H1 (cell line): ENCODE results near the gene PBX2. TPM values are rescaled to one million over a fixed set of nuclear protein-coding genes. Genes with fewer than 3 reads are reported as not detected.

Source experiments
- CTCF ChIA-PET: fragments of 300-600 bp; sonication (Branson Sonifier 250); formaldehyde crosslinking; loops from one replicate; lab custom pipeline; 2021; ENCODE audit not compliant: partially characterized antibody; lab: Charles Lee
- POLR2A ChIA-PET: fragments of 300-600 bp; sonication (Branson Sonifier 250); formaldehyde crosslinking; loops from one replicate; lab custom pipeline; 2021; ENCODE audit warnings: inconsistent platforms; ENCODE audit not compliant: partially characterized antibody; lab: Charles Lee
- DNase-seq, 2 experiments: peaks; one replicate each; pipeline versions ENCODE4 v3.0.0 to v3.0.0-alpha.2; 2010 to 2022; ENCODE audit warnings: low spot score in 2 of 2, low read depth in 1 of 2, mixed read lengths in 1 of 2
- FAIRE-seq: peaks from 2 replicates; lab custom pipeline; 2011; peaks lifted over from hg19 to GRCh38; lab: Jason Lieb, UNC
- H2AFZ ChIP-seq: 2 replicates; pipeline ENCODE4 v1.8.1; 2012; ENCODE audit warnings: low read length, inconsistent platforms
- H2AK5ac ChIP-seq: 2 replicates; pipeline ENCODE4 v1.6.1; 2013; ENCODE audit warnings: low read depth, low read length
- H2BK120ac ChIP-seq: replicated peaks from 2 replicates; pipeline ENCODE3; 2013; ENCODE audit warnings: low read depth, low read length, inconsistent platforms
- H2BK12ac ChIP-seq: 2 replicates; pipeline ENCODE4 v1.6.1; 2013; ENCODE audit warnings: low read depth, low read length
- H2BK15ac ChIP-seq: 2 replicates; pipeline ENCODE4 v1.6.1; 2013; ENCODE audit warnings: low read length
- H2BK20ac ChIP-seq: 2 replicates; pipeline ENCODE4 v1.6.1; 2013; ENCODE audit warnings: low read length
- H2BK5ac ChIP-seq: 2 replicates; pipeline ENCODE4 v1.6.1; 2013; ENCODE audit warnings: low read depth, low read length
- H3K14ac ChIP-seq: 2 replicates; pipeline ENCODE4 v1.6.1; 2013; ENCODE audit warnings: inconsistent platforms; ENCODE audit not compliant: insufficient read length
- H3K18ac ChIP-seq: 2 replicates; pipeline ENCODE4 v1.6.1; 2013; ENCODE audit warnings: low read length; ENCODE audit errors: extremely low read depth
- H3K23ac ChIP-seq: 2 replicates; pipeline ENCODE4 v1.6.1; 2013; ENCODE audit warnings: inconsistent platforms; ENCODE audit not compliant: insufficient read length
- H3K23me2 ChIP-seq: 2 replicates; pipeline ENCODE4 v1.6.1; 2013; ENCODE audit warnings: low read depth, low read length
- H3K27ac ChIP-seq: 2 replicates; pipeline ENCODE4 v1.6.1; 2011; ENCODE audit warnings: low read depth, low read length, inconsistent platforms
- H3K27me3 ChIP-seq, 4 experiments: replicated peaks in 1 of 4; 1 replicate in 1 of 4; 2 replicates in 3 of 4; pipeline versions ENCODE4 v1.6.1 to v1.8.1; 2011 to 2013; ENCODE audit warnings: low read length in 3 of 4, mild to moderate bottlenecking in 3 of 4, inconsistent platforms in 2 of 4, mixed read lengths in 2 of 4, moderate library complexity in 1 of 4; ENCODE audit not compliant: control insufficient read depth in 3 of 4, insufficient read depth in 3 of 4; ENCODE audit errors: extremely low read depth in 1 of 4
- H3K36me3 ChIP-seq, 4 experiments: 2 replicates each; pipeline versions ENCODE4 v1.6.1 to v1.8.1; 2011 to 2013; ENCODE audit warnings: mild to moderate bottlenecking in 4 of 4, low read length in 3 of 4, moderate library complexity in 2 of 4, control low read depth in 1 of 4, inconsistent platforms in 1 of 4; ENCODE audit not compliant: insufficient read depth in 4 of 4, control insufficient read depth in 2 of 4
- H3K4ac ChIP-seq: replicated peaks from 2 replicates; pipeline ENCODE3; 2013; ENCODE audit warnings: low read length, low read depth, mixed read lengths, inconsistent platforms; ENCODE audit not compliant: insufficient read length
- H3K4me1 ChIP-seq, 4 experiments: replicated peaks in 1 of 4; 1 replicate in 1 of 4; 2 replicates in 3 of 4; pipeline versions ENCODE4 v1.6.1 to v1.8.1; 2011 to 2013; ENCODE audit warnings: low read length in 3 of 4, inconsistent platforms in 2 of 4, mixed read lengths in 1 of 4; ENCODE audit not compliant: insufficient read depth in 4 of 4, control insufficient read depth in 3 of 4
- H3K4me2 ChIP-seq, 2 experiments: 2 replicates each; pipeline versions ENCODE4 v1.6.1 to v1.8.1; 2011 to 2013; ENCODE audit warnings: low read depth in 2 of 2, low read length in 2 of 2, control low read depth in 1 of 2, inconsistent platforms in 1 of 2, mild to moderate bottlenecking in 1 of 2; ENCODE audit not compliant: insufficient read depth in 1 of 2
- H3K4me3 ChIP-seq, 4 experiments: fragments of 200-600, 300-600 bp in 1 of 4; sonication (generic), shearing (Covaris generic), sonication (Bioruptor Twin) in 1 of 4; 2 replicates each; pipeline versions ENCODE4 v1.5.1 to v1.8.1; 2011 to 2016; ENCODE audit warnings: low read length in 4 of 4, low read depth in 3 of 4, control low read depth in 2 of 4, inconsistent platforms in 2 of 4, mild to moderate bottlenecking in 2 of 4, mixed read lengths in 1 of 4, moderate library complexity in 1 of 4; ENCODE audit not compliant: insufficient read depth in 2 of 4; ENCODE audit errors: extremely low read depth in 1 of 4
- H3K56ac ChIP-seq: replicated peaks from 2 replicates; pipeline ENCODE3; 2013; ENCODE audit warnings: low read depth, mild to moderate bottlenecking, mixed read lengths, low read length, inconsistent platforms; ENCODE audit not compliant: insufficient read length
- H3K79me1 ChIP-seq: 2 replicates; pipeline ENCODE4 v1.6.1; 2013; ENCODE audit warnings: low read depth, low read length, control low read depth
- H3K79me2 ChIP-seq, 2 experiments: 2 replicates each; pipeline versions ENCODE4 v1.6.1 to v1.8.1; 2012 to 2013; ENCODE audit warnings: low read length in 2 of 2, mild to moderate bottlenecking in 2 of 2, inconsistent platforms in 1 of 2; ENCODE audit not compliant: insufficient read depth in 2 of 2, control insufficient read depth in 1 of 2
- H3K9ac ChIP-seq, 4 experiments: replicated peaks in 1 of 4; 1 replicate in 1 of 4; 2 replicates in 3 of 4; pipeline versions ENCODE4 v1.6.1 to v1.8.1; 2011 to 2013; ENCODE audit warnings: low read depth in 3 of 4, low read length in 3 of 4, control low read depth in 2 of 4, mild to moderate bottlenecking in 2 of 4, moderate library complexity in 2 of 4, inconsistent platforms in 1 of 4; ENCODE audit errors: extremely low read depth in 1 of 4
- H3K9me3 ChIP-seq, 2 experiments: 2 replicates each; pipeline versions ENCODE4 v1.6.1 to v1.8.1; 2012 to 2013; ENCODE audit warnings: mild to moderate bottlenecking in 2 of 2, moderate library complexity in 2 of 2, control low read depth in 1 of 2, inconsistent platforms in 1 of 2, low read depth in 1 of 2, low read length in 1 of 2, mixed read lengths in 1 of 2; ENCODE audit not compliant: insufficient read depth in 2 of 2
- H4K20me1 ChIP-seq, 2 experiments: replicated peaks in 1 of 2; 2 replicates each; pipeline versions ENCODE3 to v1.8.1; 2011 to 2013; ENCODE audit warnings: inconsistent platforms in 2 of 2, low read length in 2 of 2, mild to moderate bottlenecking in 1 of 2; ENCODE audit not compliant: insufficient read depth in 2 of 2, control insufficient read depth in 1 of 2
- H4K5ac ChIP-seq: 2 replicates; pipeline ENCODE4 v1.6.1; 2013; ENCODE audit warnings: low read length, low read depth, mixed read lengths, inconsistent platforms; ENCODE audit not compliant: insufficient read length
- H4K8ac ChIP-seq: 2 replicates; pipeline ENCODE4 v1.8.0; 2013; ENCODE audit warnings: mild to moderate bottlenecking, moderate library complexity, low read length, inconsistent platforms; ENCODE audit not compliant: insufficient read depth; ENCODE audit errors: extremely low read depth
- H4K91ac ChIP-seq: replicated peaks from 2 replicates; pipeline ENCODE3; 2013; ENCODE audit warnings: low read length, mixed read lengths, inconsistent platforms; ENCODE audit not compliant: insufficient read length
- ATF2 ChIP-seq: IDR thresholded peaks from 2 replicates; pipeline ENCODE4 v1.6.1; 2012; ENCODE audit warnings: low read length, inconsistent platforms
- BACH1 ChIP-seq: IDR thresholded peaks from 2 replicates; pipeline ENCODE4 v1.6.1; 2012; ENCODE audit warnings: low read length, improper control_type of control experiment
- CBX5 ChIP-seq: fragments of 300-800, 300-1000 bp; sonication (generic); IDR thresholded peaks from 2 replicates; pipeline ENCODE4 v1.7.1; 2016; ENCODE audit warnings: antibody characterized with exemption, low read length, low read depth
- NANOG ChIP-seq: IDR thresholded peaks from 2 replicates; pipeline ENCODE4 v1.6.1; 2011; ENCODE audit warnings: low read length, low read depth, mild to moderate bottlenecking, inconsistent platforms; ENCODE audit not compliant: insufficient read depth, poor library complexity, severe bottlenecking
- PHF8 ChIP-seq: fragments of 200-600 bp; sonication (generic); conservative IDR thresholded peaks from 2 replicates; pipeline ENCODE4 v1.7.1; 2012; ENCODE audit warnings: low read depth, mild to moderate bottlenecking, inconsistent platforms, low read length, moderate library complexity
- RNF2 ChIP-seq: fragments of 200-900, 300-1000 bp; sonication (generic); IDR thresholded peaks from 2 replicates; pipeline ENCODE4 v1.7.1; 2016; ENCODE audit warnings: borderline replicate concordance, low read depth, mild to moderate bottlenecking, antibody characterized with exemption, low read length; ENCODE audit not compliant: poor library complexity, severe bottlenecking; ENCODE audit errors: missing control alignments
- SIN3A ChIP-seq, 2 experiments: IDR thresholded peaks in 1 of 2; conservative IDR thresholded peaks in 1 of 2; 2 replicates each; pipeline ENCODE4 v1.6.1; 2011 to 2012; ENCODE audit warnings: low read length in 2 of 2, improper control_type of control experiment in 1 of 2, low read depth in 1 of 2, mild to moderate bottlenecking in 1 of 2
- SIRT6 ChIP-seq: IDR thresholded peaks from one replicate; pipeline ENCODE4 v1.7.1; 2012; ENCODE audit warnings: low read length, inconsistent platforms
- SP2 ChIP-seq: IDR thresholded peaks from 2 replicates; pipeline ENCODE4 v1.6.1; 2012; ENCODE audit warnings: mild to moderate bottlenecking, low read length, inconsistent platforms
- SUZ12 ChIP-seq: fragments of 200-600 bp; sonication (generic); IDR thresholded peaks from 2 replicates; pipeline ENCODE4 v1.6.1; 2012; ENCODE audit warnings: mild to moderate bottlenecking, inconsistent platforms, low read length, moderate library complexity, mixed read lengths
- TAF1 ChIP-seq: IDR thresholded peaks from 2 replicates; pipeline ENCODE4 v1.6.1; 2011; ENCODE audit warnings: mild to moderate bottlenecking, low read depth, low read length
- TCF12 ChIP-seq: IDR thresholded peaks from 2 replicates; pipeline ENCODE4 v1.6.1; 2011; ENCODE audit warnings: low read depth, mild to moderate bottlenecking, low read length
- ZNF274 ChIP-seq: IDR thresholded peaks from 2 replicates; pipeline ENCODE4 v1.7.0; 2012; ENCODE audit warnings: low read length, borderline replicate concordance; ENCODE audit errors: extremely low read depth
- WGBS, 2 experiments: shearing (Covaris generic) in 1 of 2; methylation state at CpG; one replicate each; pipeline versions ENCODE4 v1.1.6 to v1.1.7; 2013 to 2015; ENCODE audit warnings: low lambda C conversion rate in 2 of 2, mixed read lengths in 2 of 2, inconsistent platforms in 1 of 2, low coverage in 1 of 2, missing lambda C conversion rate in 1 of 2; ENCODE audit not compliant: insufficient replicate concordance in 2 of 2, insufficient coverage in 1 of 2, insufficient read length in 1 of 2; ENCODE audit errors: extremely low coverage in 1 of 2, missing lambda C conversion rate in 1 of 2; 5-methylcytosine and 5-hydroxymethylcytosine counted together
- polyA plus RNA-seq, 7 experiments: library from polyadenylated mRNA; depleted of rRNA in 3 of 7; stranded (reverse) in 5 of 7; unstranded in 2 of 7; fragments of >200 nt in 5 of 7; fragments of 200-250 nt in 2 of 7; gene quantifications; 1 replicate in 5 of 7; 2 replicates in 1 of 7; 4 replicates in 1 of 7; pipeline versions ENCODE4 v1.2.1 to v1.2.3, GENCODE V29; 2011 to 2013; ENCODE audit warnings: missing spikeins in 2 of 7, mixed read lengths in 2 of 7
- total RNA-seq: library from RNA; stranded (reverse); fragmentation: NEBNext Ultra II Directional; extraction: Animal tissue kit (Norgen Biotek cat#: 25700); gene quantifications from 2 replicates; pipeline ENCODE4 v1.2.1, GENCODE V29; 2021

The PBX2 gene
- total and polyA plus RNA-seq, 2 of the 8 experiments (the other 6 are each of a cell fraction or from before 2014, with no cell fraction given): 102 to 130 TPM

GRCh38 chr6:32216285-32216684, 26.3 kb upstream of the PBX2 start:
- H3K9ac ChIP-seq: no peak overlapping the region
- TF ChIP-seq SIN3A (conservative IDR thresholded peaks at IDR 0.05 in 1 of 2, IDR thresholded peaks at IDR 0.05 in 1 of 2; ENCODE audit: low read depth in 1 of 2, low read length in 2 of 2): no peak
- no peak for TF ChIP-seq SP2
- no peak for TF ChIP-seq CBX5
- TF ChIP-seq PHF8: no peak
- TF ChIP-seq BACH1: no peak
- no peak for TF ChIP-seq ATF2
- no peak for TF ChIP-seq TAF1
- TF ChIP-seq NANOG: no peak
- no peak for TF ChIP-seq TCF12
- TF ChIP-seq SUZ12: no peak
- no peak for TF ChIP-seq SIRT6
- TF ChIP-seq ZNF274: no peak
- no peak for TF ChIP-seq RNF2

More at GRCh38 chr6:32216285-32216684, 26.3 kb upstream of the PBX2 start:
- Histone ChIP-seq H3K79me2 (no peaks in the 10 kb centered on the region), H3K4me3 (no peak overlapping the region), H3K14ac (no peak overlapping the region), H3K56ac (no peak overlapping the region), H2BK20ac (no peak overlapping the region), H3K23ac (no peak overlapping the region), H2BK5ac (no peak overlapping the region), H4K5ac (no peak overlapping the region), H3K4me2 (no peak overlapping the region), H4K20me1 (no peaks in the 10 kb centered on the region), H2BK120ac (no peak overlapping the region), H2AFZ (no peak overlapping the region), H3K4me1 (no peaks in the 10 kb centered on the region), H3K18ac (no peak overlapping the region), H4K8ac (no peak overlapping the region), H2BK15ac (no peak overlapping the region), H3K27me3 (no peaks in the 10 kb centered on the region), H3K23me2 (no peaks in the 10 kb centered on the region; the same call in 1 of the 2 replicates), H3K36me3 (no peaks in the 10 kb centered on the region), H2BK12ac (no peak overlapping the region), H3K9me3 (no peaks in the 10 kb centered on the region), H4K91ac (no peak overlapping the region), H3K79me1 (no peaks in the 10 kb centered on the region; the same call in 1 of the 2 replicates), H3K27ac (no peak overlapping the region), H2AK5ac (no peak overlapping the region), H3K4ac (no peak overlapping the region)
- no peak for FAIRE-seq
- ChIA-PET CTCF (no interaction called here), POLR2A (no interaction called here)
- no peak for DNase-seq
- WGBS, 2 experiments: 85% methylated on average over 10 of the region's 10 CpGs; no CpG with 5 or more reads in 1 of the 2 experiments
